Endodermal cell (in vitro differentiated cells): ENCODE data around the gene GTF2I. TPM values are rescaled to one million over a fixed set of nuclear protein-coding genes. Genes with fewer than 3 reads are reported as not detected.
"Not testable (repeated sequence)": the region's sequence is repeated elsewhere in the genome, so short reads cannot be mapped to it uniquely, and the experiment has no call there.

ENCODE experiments used
- DNase-seq: peaks from one replicate; pipeline ENCODE4 v3.0.0-alpha.2; 2017
- H3K27ac ChIP-seq: 2 replicates; pipeline ENCODE4 v1.5.1; 2013; ENCODE audit warnings: mild to moderate bottlenecking, low read depth, low read length, moderate library complexity
- H3K27me3 ChIP-seq: 2 replicates; pipeline ENCODE4 v1.6.1; 2013; ENCODE audit warnings: mild to moderate bottlenecking, low read length, moderate library complexity; ENCODE audit not compliant: insufficient read depth, control insufficient read depth, poor library complexity, severe bottlenecking
- H3K36me3 ChIP-seq: 2 replicates; pipeline ENCODE4 v1.7.0; 2013; ENCODE audit warnings: mild to moderate bottlenecking, low read length, moderate library complexity; ENCODE audit not compliant: control insufficient read depth, insufficient read depth
- H3K4me1 ChIP-seq: one replicate; pipeline ENCODE4 v1.7.0; 2013; ENCODE audit warnings: low read length; ENCODE audit not compliant: control insufficient read depth, insufficient read depth
- H3K4me3 ChIP-seq: 2 replicates; pipeline ENCODE4 v1.5.1; 2013; ENCODE audit warnings: mild to moderate bottlenecking, low read length, moderate library complexity
- H3K9ac ChIP-seq: 2 replicates; pipeline ENCODE4 v1.6.1; 2013; ENCODE audit warnings: mild to moderate bottlenecking, low read length, moderate library complexity; ENCODE audit not compliant: poor library complexity, severe bottlenecking; ENCODE audit errors: extremely low read depth
- H3K9me3 ChIP-seq: 2 replicates; pipeline ENCODE4 v1.6.1; 2013; ENCODE audit warnings: mild to moderate bottlenecking, low read length, moderate library complexity; ENCODE audit not compliant: control insufficient read depth
- H3K27ac Mint-ChIP-seq: 2 replicates; pipeline ENCODE4 v1.8.0; 2020; ENCODE audit warnings: mixed read lengths
- H3K27me3 Mint-ChIP-seq: 2 replicates; pipeline ENCODE4 v1.8.0; 2021; ENCODE audit warnings: mild to moderate bottlenecking, mixed read lengths; ENCODE audit not compliant: insufficient read depth
- H3K36me3 Mint-ChIP-seq: 2 replicates; pipeline ENCODE4 v1.8.0; 2020; ENCODE audit warnings: low read depth, mixed read lengths
- H3K4me1 Mint-ChIP-seq: 2 replicates; pipeline ENCODE4 v1.8.0; 2020; ENCODE audit warnings: mixed read lengths
- H3K4me3 Mint-ChIP-seq: 2 replicates; pipeline ENCODE4 v1.8.0; 2020; ENCODE audit warnings: mild to moderate bottlenecking, moderate library complexity, mixed read lengths
- H3K9me3 Mint-ChIP-seq: 2 replicates; pipeline ENCODE4 v1.8.0; 2020; ENCODE audit warnings: mild to moderate bottlenecking, mixed read lengths
- CTCF ChIP-seq: fragments of 200-600 bp; sonication (generic); conservative IDR thresholded peaks from 2 replicates; pipeline ENCODE4 v1.5.0; 2021; ENCODE audit warnings: antibody characterized with exemption, mild to moderate bottlenecking
- WGBS, 2 experiments: methylation state at CpG; one replicate each; pipeline versions ENCODE4 v1.1.5 to v1.1.7; 2013; ENCODE audit warnings: missing lambda C conversion rate in 2 of 2, mixed read lengths in 1 of 2; ENCODE audit not compliant: insufficient coverage in 1 of 2, insufficient read length in 1 of 2; 5-methylcytosine and 5-hydroxymethylcytosine counted together
- total RNA-seq, 2 donors: library from RNA; stranded (reverse); fragmentation: NEBNext Ultra II Directional in 1 of 2; extraction: Animal tissue kit (Norgen Biotek cat#: 25700) in 1 of 2; gene quantifications; 2 replicates in 1 of 2; 3 replicates in 1 of 2; pipeline ENCODE4 v1.2.1, GENCODE V29; 2021

Gene GTF2I
- total RNA-seq, 2 donors from 2014 or later: 391 to 519 TPM

- Mint-ChIP-seq H3K4me3 (no peak overlapping the region), H3K27ac (peak overlapping the region; percentile 42), H3K36me3 (peaks cover 36% of the 10 kb centered on the region), H3K9me3 (no peaks in the 10 kb centered on the region), H3K27me3 (no peaks in the 10 kb centered on the region), H3K4me1 (no peaks in the 10 kb centered on the region)
- H3K4me1 ChIP-seq: no peaks in the 10 kb centered on the region
- no peak for TF ChIP-seq CTCF
- no peak overlapping the region for H3K9ac ChIP-seq
- peaks cover 52% of the 10 kb centered on the region for H3K36me3 ChIP-seq
- H3K27ac ChIP-seq: no peak overlapping the region
- no peak overlapping the region for H3K4me3 ChIP-seq
- no peaks in the 10 kb centered on the region for H3K9me3 ChIP-seq
- WGBS, 2 experiments: no CpG with 5 or more reads among the region's 1 CpG
- no peaks in the 10 kb centered on the region for H3K27me3 ChIP-seq
- no peak for DNase-seq
Measured at GRCh38 chr7:74725840-74726239, 68.3 kb downstream of the GTF2I start.

DNA sequence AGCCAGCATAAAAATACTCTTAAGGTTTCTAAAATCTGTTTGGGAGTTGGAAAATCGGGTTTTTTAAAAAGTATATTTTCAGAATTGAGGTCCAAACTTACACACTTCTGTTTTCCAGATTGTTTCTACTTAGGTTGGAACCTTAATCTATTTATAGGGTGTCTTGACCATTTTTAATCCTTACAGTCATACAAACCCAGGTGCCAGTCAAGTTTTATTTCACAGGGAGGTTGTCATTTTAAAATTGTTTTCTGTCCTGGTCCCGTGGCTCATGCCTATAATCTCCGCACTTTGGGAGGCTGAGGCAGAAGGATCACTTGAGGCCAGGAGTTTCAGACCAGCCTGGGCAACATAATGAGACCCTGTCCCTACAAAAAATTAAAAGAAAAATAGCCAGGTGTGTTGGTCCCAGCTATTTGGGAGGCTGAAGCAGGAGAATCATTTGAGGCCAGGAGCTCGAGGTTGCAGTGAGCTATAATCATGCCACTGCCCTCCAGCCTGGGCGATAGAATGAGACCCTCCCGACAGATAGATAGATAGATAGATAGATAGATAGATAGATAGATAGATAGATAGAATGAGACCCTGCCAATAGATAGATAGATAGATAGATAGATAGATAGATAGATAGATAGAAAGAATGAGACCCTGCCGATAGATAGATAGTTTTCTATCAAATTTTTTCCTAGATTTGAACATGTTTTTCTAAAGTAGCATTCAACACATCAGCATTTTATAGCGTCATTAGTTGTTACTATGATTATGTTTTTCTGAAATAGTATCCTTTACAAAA lies 69.0 kb downstream of the GTF2I start:
- WGBS, 2 experiments: 96 to 97% methylated on average over 6 to 8 of the region's 8 CpGs
- H3K4me1 Mint-ChIP-seq: no peaks in the 10 kb centered on the region

GRCh38 chr7:74728686-74729085 lies 71.2 kb downstream of the GTF2I start:
- not testable (repeated sequence) for H3K27ac ChIP-seq, H3K4me1 Mint-ChIP-seq, H3K27me3 ChIP-seq, H3K9ac ChIP-seq, H3K4me3 Mint-ChIP-seq, H3K27me3 Mint-ChIP-seq, H3K9me3 ChIP-seq, H3K4me3 ChIP-seq, H3K9me3 Mint-ChIP-seq, DNase-seq, H3K4me1 ChIP-seq, H3K27ac Mint-ChIP-seq
- no CpG with 5 or more reads among the region's 10 CpGs for WGBS, 2 experiments
- peaks cover 32% of the 10 kb centered on the region for H3K36me3 ChIP-seq
- H3K36me3 Mint-ChIP-seq: peaks cover 24% of the 10 kb centered on the region

More for the DNA sequence above, 69.0 kb downstream of the GTF2I start:
- DNase-seq: no peak
- Mint-ChIP-seq H3K9me3 (no peaks in the 10 kb centered on the region), H3K27ac (no peak overlapping the region), H3K36me3 (peaks cover 38% of the 10 kb centered on the region), H3K27me3 (no peaks in the 10 kb centered on the region), H3K4me3 (no peak overlapping the region)
- H3K27ac ChIP-seq: no peak overlapping the region
- H3K4me1 ChIP-seq: no peaks in the 10 kb centered on the region
- no peak overlapping the region for H3K9ac ChIP-seq
- no peaks in the 10 kb centered on the region for H3K27me3 ChIP-seq
- no peak overlapping the region for H3K4me3 ChIP-seq
- H3K9me3 ChIP-seq: no peaks in the 10 kb centered on the region
- TF ChIP-seq CTCF: no peak
- peaks cover 47% of the 10 kb centered on the region for H3K36me3 ChIP-seq

- H3K4me1 Mint-ChIP-seq, H3K27me3 Mint-ChIP-seq, H3K9ac ChIP-seq, H3K4me3 Mint-ChIP-seq, H3K4me1 ChIP-seq, H3K27ac ChIP-seq, H3K9me3 ChIP-seq, DNase-seq, H3K27ac Mint-ChIP-seq, H3K4me3 ChIP-seq, H3K27me3 ChIP-seq, H3K9me3 Mint-ChIP-seq: not testable (repeated sequence)
- WGBS, 2 experiments: no CpG with 5 or more reads among the region's 5 CpGs
- peaks cover 21% of the 10 kb centered on the region for H3K36me3 ChIP-seq
- H3K36me3 Mint-ChIP-seq: peaks cover 22% of the 10 kb centered on the region
Measured at GRCh38 chr7:74730186-74730585, 72.7 kb downstream of the GTF2I start.

- not testable (repeated sequence) for H3K9me3 ChIP-seq, H3K27me3 Mint-ChIP-seq, H3K4me1 Mint-ChIP-seq, H3K27ac Mint-ChIP-seq, H3K4me3 ChIP-seq, H3K27me3 ChIP-seq, H3K9me3 Mint-ChIP-seq, H3K4me3 Mint-ChIP-seq, H3K9ac ChIP-seq, H3K27ac ChIP-seq, H3K36me3 ChIP-seq, H3K4me1 ChIP-seq, H3K36me3 Mint-ChIP-seq, DNase-seq
- WGBS, 2 experiments: no CpG with 5 or more reads among the region's 14 CpGs
Measured at GRCh38 chr7:74739974-74740703, 82.6 kb downstream of the GTF2I start.
